ENCODE results near the gene FTSJ3.

The FTSJ3 gene

DNA sequence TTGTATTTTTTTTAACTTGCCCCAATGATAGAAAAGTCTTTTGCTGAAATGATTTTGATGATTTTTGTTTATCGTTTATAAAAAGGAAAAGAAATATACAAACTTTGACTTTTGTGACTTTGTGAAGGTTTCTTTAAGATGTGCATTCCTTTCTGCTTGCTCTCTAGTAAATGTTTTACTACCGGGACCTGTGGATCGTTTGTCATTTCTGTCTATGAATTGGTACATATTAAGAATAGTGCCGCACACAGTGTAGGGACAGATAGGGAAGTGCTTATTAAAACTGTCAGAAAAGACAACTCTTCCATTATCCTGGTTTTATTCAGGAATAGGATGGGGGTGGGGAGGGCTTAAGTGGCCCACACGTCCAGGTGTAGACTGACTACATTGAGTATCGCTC lies 8.3 kb downstream of the FTSJ3 start (continued):
- TF ChIP-seq, protein P1, sequence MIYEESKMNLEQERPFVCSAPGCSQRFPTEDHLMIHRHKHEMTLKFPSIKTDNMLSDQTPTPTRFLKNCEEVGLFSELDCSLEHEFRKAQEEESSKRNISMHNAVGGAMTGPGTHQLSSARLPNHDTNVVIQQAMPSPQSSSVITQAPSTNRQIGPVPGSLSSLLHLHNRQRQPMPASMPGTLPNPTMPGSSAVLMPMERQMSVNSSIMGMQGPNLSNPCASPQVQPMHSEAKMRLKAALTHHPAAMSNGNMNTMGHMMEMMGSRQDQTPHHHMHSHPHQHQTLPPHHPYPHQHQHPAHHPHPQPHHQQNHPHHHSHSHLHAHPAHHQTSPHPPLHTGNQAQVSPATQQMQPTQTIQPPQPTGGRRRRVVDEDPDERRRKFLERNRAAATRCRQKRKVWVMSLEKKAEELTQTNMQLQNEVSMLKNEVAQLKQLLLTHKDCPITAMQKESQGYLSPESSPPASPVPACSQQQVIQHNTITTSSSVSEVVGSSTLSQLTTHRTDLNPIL (CRISPR knock-in tag; IDR thresholded peaks at IDR 0.05; ENCODE audit: low read depth) = no peak

DNA sequence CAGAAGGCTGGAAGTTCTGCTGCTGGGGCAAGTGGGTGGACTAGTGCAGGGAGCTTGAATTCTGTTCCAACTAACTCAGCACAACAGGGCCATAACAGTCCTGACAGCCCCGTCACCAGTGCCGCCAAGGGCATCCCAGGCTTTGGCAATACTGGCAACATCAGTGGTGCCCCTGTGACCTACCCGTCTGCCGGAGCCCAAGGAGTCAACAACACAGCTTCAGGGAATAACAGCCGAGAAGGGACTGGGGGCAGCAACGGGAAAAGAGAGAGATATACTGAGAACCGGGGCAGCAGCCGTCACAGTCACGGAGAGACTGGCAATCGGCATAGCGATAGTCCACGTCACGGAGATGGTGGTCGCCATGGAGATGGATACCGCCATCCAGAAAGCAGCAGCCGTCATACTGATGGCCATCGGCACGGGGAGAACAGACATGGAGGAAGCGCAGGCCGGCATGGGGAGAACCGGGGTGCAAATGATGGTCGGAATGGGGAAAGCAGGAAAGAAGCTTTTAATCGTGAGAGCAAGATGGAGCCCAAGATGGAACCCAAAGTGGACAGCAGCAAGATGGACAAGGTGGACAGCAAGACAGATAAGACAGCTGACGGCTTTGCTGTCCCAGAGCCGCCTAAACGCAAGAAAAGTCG lies 9.6 kb downstream of the FTSJ3 start:
- ATAC-seq = no peak
- TF ChIP-seq OSR1 (CRISPR knock-in tag; IDR thresholded peaks at IDR 0.05) = no peak
- TF ChIP-seq PPARA (CRISPR knock-in tag; IDR thresholded peaks at IDR 0.05; ENCODE audit: borderline replicate concordance) = no peak
- no peak for TF ChIP-seq ZC3H10 (CRISPR knock-in tag; IDR thresholded peaks at IDR 0.05)
- TF ChIP-seq ZNF565 (CRISPR knock-in tag; conservative IDR thresholded peaks at IDR 0.05; ENCODE audit: low read depth) = no peak
- TF ChIP-seq ZNF70 (CRISPR knock-in tag; IDR thresholded peaks at IDR 0.05) = no peak
- TF ChIP-seq ISL1 (CRISPR knock-in tag; IDR thresholded peaks at IDR 0.05) = no peak
- no peak for TF ChIP-seq TOX (CRISPR knock-in tag; IDR thresholded peaks at IDR 0.05; ENCODE audit: borderline replicate concordance)
- no peak for TF ChIP-seq CSDC2 (CRISPR knock-in tag; IDR thresholded peaks at IDR 0.05)
- TF ChIP-seq, protein P1 (CRISPR knock-in tag; IDR thresholded peaks at IDR 0.05; ENCODE audit: low read depth) = no peak

DNA sequence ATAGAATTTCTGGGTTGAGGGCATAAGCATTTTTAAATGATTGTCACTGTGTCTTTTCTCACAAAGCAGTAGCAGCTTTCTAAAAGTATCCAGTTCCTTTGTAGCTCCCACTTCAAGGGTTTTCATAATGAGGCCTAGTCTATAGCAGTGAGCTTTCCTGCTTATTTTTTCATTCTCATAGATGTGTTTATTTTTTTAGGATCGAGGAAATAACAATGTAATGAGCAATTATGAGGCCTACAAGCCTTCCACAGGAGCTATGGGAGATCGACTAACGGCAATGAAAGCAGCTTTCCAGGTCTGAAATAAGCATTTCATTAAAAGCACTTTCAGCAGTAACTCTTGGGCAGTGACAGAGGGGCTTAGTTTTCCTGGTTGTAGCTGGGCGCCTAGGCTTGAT lies 10.8 kb downstream of the FTSJ3 start:
- TF ChIP-seq CSDC2 (CRISPR knock-in tag; IDR thresholded peaks at IDR 0.05) = no peak
- ATAC-seq = no peak

DNA sequence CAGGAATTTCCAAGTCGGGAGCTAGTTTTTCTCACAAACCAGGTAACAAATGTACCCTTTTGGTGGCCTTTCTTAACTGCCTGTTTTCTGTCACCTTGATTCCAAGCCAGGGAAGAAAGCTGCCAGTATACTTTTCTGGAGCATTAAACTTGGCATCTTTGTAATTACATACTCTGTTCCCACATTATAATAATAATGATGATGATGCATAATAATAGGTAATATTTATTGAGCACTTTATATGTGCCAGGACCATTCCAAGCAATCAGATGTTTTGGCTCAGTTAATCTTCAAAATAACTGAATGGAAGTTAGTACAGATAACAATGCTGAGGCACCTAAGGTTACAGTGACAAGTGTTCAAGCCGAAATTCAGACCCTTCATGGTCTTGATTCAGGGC lies 11.3 kb downstream of the FTSJ3 start:
- no peak for ATAC-seq
- TF ChIP-seq, protein P1 (CRISPR knock-in tag; IDR thresholded peaks at IDR 0.05; ENCODE audit: low read depth) = no peak
- TF ChIP-seq OSR1 (CRISPR knock-in tag; IDR thresholded peaks at IDR 0.05) (no peak), CSDC2 (CRISPR knock-in tag; IDR thresholded peaks at IDR 0.05) (no peak), ZNF565 (CRISPR knock-in tag; conservative IDR thresholded peaks at IDR 0.05; ENCODE audit: low read depth) (no peak), SNAI2 (CRISPR knock-in tag; IDR thresholded peaks at IDR 0.05) (no peak), TOX (CRISPR knock-in tag; IDR thresholded peaks at IDR 0.05; ENCODE audit: borderline replicate concordance) (no peak), ZNF70 (CRISPR knock-in tag; IDR thresholded peaks at IDR 0.05) (no peak)
- TF ChIP-seq, protein P2, sequence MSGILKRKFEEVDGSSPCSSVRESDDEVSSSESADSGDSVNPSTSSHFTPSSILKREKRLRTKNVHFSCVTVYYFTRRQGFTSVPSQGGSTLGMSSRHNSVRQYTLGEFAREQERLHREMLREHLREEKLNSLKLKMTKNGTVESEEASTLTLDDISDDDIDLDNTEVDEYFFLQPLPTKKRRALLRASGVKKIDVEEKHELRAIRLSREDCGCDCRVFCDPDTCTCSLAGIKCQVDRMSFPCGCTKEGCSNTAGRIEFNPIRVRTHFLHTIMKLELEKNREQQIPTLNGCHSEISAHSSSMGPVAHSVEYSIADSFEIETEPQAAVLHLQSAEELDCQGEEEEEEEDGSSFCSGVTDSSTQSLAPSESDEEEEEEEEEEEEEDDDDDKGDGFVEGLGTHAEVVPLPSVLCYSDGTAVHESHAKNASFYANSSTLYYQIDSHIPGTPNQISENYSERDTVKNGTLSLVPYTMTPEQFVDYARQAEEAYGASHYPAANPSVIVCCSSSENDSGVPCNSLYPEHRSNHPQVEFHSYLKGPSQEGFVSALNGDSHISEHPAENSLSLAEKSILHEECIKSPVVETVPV (CRISPR knock-in tag; IDR thresholded peaks at IDR 0.05) = no peak
- TF ChIP-seq, protein P3, sequence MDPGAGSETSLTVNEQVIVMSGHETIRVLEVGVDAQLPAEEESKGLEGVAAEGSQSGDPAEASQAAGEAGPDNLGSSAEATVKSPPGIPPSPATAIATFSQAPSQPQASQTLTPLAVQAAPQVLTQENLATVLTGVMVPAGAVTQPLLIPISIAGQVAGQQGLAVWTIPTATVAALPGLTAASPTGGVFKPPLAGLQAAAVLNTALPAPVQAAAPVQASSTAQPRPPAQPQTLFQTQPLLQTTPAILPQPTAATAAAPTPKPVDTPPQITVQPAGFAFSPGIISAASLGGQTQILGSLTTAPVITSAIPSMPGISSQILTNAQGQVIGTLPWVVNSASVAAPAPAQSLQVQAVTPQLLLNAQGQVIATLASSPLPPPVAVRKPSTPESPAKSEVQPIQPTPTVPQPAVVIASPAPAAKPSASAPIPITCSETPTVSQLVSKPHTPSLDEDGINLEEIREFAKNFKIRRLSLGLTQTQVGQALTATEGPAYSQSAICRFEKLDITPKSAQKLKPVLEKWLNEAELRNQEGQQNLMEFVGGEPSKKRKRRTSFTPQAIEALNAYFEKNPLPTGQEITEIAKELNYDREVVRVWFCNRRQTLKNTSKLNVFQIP (CRISPR knock-in tag; IDR thresholded peaks at IDR 0.05; ENCODE audit: borderline replicate concordance, low read depth) = no peak

DNA sequence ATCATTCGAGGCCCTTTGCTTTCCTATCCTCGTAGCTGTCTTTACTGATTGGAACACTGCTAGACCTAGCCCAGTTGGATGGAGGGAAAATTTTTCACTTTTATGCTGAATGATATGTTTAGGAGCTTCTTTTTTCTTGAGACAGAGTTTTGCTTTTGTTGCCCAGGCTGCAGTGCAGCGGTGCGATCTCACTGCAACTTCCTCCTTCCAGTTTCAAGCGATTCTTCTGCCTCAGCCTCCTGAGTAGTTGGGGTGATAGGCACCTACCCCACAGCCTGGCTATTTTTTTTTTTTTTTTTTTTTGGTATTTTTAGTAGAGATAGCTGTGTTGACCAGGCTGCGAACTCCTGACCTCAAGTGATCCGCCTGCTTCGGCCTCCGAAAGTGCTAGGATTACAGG lies 17.5 kb downstream of the FTSJ3 start:
- no peak for ATAC-seq
- no peak for TF ChIP-seq RARB (CRISPR knock-in tag; IDR thresholded peaks at IDR 0.05)
- TF ChIP-seq, protein P2 (CRISPR knock-in tag; IDR thresholded peaks at IDR 0.05) = no peak
- TF ChIP-seq, protein P3 (CRISPR knock-in tag; IDR thresholded peaks at IDR 0.05; ENCODE audit: borderline replicate concordance, low read depth) = no peak
- no peak for TF ChIP-seq PPARA (CRISPR knock-in tag; IDR thresholded peaks at IDR 0.05; ENCODE audit: borderline replicate concordance)
- TF ChIP-seq ZC3H10 (CRISPR knock-in tag; IDR thresholded peaks at IDR 0.05) = no peak
- no peak for TF ChIP-seq ESRRG (CRISPR knock-in tag; IDR thresholded peaks at IDR 0.05)
- TF ChIP-seq OSR1 (CRISPR knock-in tag; IDR thresholded peaks at IDR 0.05) = no peak
- TF ChIP-seq, protein P1 (CRISPR knock-in tag; IDR thresholded peaks at IDR 0.05; ENCODE audit: low read depth) = no peak
- TF ChIP-seq ZFP3 (CRISPR knock-in tag; IDR thresholded peaks at IDR 0.05) = no peak
- TF ChIP-seq ISL1 (CRISPR knock-in tag; IDR thresholded peaks at IDR 0.05) = no peak
- no peak for TF ChIP-seq ARNTL (CRISPR knock-in tag; IDR thresholded peaks at IDR 0.05; ENCODE audit: borderline replicate concordance, low read depth)

Data from SK-N-SH treated with all-trans-retinoic acid at 6 μM for 48 hours (cell line).